HL-60/S4 treated with phorbol 12-myristate 13-acetate at 8.2 ng/mL for 4 days and 3 days (cell line): ENCODE data around the gene FCER2.

Source experiments
- in situ Hi-C: fragments of 300-500 bp; cut with MboI; formaldehyde crosslinking; loops from 2 replicates; pipeline ENCODE4 v1.15.0; 2022; ENCODE audit warnings: low sequenced_read_pairs

The FCER2 gene

GRCh38 chr19:7704280-7705060, 2.5 kb upstream of the FCER2 start:
- in situ Hi-C loops = no loop called here

DNA sequence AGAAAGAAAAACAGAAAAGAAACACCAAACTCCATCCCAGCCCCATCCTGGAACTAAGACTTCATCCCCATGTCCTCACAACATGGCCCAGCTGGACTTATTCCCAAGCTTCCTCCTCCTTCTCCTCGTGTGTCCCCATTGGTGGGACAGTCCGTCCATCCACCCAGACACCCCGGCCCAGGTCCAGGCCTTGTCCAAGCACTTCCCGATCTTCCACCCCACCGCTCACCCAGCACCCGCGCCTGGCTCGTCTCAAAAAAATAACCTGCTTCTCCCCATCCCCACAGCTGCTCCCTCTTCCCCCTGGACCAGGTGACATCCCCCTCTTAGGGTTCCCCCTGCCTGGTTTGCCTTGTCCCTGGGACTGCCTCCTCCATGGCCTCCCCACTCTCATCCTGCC, 1.4 kb upstream of the FCER2 start:
- in situ Hi-C loops = no loop called here

DNA sequence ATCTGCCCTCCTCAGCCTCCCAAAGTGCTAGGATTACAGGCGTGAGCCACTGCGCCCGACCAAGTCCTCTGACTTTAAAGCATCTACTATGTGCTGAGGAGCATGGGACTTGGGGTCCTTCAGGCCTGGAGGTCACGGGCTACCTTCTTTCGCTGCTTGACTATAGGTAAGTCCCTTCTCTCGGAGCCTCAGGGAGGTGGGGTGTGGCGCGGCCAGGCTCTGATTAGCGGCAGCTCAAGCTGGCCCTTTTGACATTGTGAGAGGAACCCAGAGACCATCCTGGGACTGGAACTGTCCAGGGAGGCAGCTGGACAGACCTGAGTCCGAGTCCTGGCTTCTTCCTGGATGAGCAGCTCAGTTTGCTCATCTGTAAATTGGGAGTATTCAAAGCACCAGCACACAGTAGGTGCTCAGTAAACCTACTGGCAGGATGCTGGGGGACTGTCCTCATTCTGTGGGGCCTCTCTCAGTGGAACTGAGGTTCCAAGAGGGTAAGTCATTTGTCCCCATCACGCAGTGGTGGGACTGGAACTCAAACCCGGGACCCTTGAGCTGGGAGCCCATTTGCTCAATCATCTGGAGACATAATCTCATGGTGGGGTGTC, 780 bp downstream of the FCER2 start:
- in situ Hi-C loops = no loop called here

DNA sequence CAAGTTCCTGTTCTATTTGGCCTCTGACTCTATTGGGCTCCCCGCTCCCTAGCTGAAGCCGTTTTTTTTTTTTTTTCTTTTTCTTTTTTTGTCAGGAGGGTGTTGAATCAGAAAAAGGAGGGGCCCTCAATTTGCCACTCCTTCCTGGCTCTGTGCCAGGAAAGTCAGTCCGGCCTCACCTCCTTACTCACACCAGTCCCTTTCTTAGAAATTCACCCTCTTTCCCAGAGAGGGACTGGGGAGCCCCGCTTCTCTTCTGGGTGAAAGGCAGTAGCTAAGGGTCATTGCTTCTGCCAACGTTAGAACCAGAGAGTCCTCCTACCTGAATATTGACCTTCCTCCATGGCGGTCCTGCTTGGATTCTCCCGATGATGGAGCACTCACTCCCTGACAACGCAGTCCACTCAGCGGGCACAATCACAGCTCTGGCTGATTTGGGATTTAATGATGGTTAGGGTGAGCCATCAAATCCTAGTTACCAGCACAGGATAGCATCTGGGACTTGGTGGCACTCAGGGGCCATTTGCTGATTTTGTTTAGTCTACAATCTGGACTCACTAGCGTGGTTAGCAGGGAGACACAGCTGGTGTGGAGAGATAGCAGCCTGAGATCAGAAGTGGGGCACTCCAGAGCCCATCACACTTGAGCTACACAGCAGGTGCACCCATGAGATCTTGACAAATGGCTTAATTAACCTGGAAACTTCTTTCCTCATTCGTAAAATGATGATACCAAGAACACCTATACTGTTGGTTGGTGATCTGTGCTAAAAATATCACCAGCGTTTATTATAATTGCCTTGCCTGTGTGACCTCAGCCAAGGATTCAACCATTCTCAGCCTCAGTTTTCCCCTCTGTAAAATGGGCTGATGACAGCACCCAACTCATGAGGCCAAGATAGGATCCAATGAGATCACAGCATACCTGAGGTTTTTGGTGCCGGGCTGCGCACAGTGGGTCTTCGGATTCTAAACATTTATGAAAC, 2.2 kb downstream of the FCER2 start:
- in situ Hi-C loops = no loop called here

- in situ Hi-C loops = no loop called here
Observed at GRCh38 chr19:7699003-7699402, 2.9 kb downstream of the FCER2 start.

DNA sequence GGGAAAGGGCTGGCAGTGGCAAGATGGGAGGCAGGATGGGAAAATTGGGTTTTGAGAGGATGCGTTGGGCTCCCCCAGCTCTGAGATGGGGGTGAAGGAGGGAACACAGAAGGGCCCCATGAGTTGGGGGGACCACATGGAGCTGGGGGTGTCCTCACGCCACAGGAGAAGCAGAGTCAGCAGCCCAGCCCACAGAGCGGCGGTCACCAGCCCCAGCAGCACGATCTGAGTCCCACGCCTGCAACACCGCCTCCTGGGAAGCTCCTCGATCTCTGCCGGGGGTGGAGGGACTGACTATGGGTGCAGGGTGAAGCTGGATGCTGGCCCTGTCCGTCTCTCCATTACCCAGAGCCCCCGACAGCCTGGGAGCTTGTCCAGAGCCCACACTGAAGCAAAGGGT, 3.3 kb downstream of the FCER2 start:
- in situ Hi-C loops = no loop called here

DNA sequence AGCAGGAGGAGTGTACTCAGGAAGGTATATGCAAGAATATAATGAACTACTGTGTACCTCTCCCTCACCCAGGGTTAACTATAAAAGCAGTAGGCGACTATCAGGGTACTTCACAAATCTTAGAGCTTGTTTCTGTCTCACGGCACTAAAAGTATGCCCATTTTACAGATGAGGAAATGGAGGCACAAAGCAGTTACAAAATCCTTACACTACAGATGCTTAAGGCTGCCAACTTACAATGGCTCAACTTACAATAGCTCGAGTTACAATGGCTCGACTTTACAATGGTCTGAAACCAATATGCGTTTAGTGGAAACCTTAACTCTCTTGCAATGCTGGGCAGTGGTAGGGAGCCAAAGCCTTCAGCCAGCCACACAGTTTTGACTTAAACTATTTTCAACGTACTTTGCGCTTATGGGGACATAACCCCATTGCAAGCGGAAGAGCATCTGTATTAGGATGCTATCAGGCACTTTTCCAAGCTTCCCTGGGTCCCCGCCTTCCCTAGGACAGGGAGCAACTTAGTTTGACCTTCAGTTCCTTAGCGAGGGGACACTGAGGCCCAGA, 4.1 kb downstream of the FCER2 start:
- in situ Hi-C loops = no loop called here

- in situ Hi-C loops = no loop called here
Observed at GRCh38 chr19:7694499-7694898, 7.4 kb downstream of the FCER2 start.

DNA sequence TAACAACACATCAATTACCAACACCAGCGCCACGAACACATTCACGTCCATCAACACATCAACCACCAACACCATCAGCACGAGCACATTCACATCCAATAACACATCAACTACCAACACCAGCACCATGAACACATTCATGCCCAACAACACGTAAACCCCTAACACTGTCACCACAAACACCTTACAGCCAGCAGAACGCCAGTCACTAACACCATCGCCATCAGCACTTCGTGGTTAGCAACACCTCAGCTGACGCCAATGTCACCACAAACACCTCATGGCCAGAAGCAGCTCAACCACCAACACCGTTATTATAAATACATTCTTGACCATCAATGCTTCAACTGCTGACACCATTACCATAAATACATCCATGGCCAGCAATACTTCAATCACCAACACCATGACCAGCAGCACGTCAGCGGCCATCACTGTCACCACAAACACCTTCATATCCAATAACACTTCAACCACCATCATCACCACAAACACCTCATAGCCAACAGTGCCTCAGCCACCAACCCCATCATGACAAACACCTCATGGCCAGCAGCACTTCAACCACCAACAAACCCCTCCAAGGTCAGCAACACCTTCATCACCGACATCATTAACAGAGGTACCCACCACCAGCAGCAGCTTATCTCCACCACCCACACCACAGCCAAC, 9.4 kb downstream of the FCER2 start:
- in situ Hi-C loops = no loop called here

DNA sequence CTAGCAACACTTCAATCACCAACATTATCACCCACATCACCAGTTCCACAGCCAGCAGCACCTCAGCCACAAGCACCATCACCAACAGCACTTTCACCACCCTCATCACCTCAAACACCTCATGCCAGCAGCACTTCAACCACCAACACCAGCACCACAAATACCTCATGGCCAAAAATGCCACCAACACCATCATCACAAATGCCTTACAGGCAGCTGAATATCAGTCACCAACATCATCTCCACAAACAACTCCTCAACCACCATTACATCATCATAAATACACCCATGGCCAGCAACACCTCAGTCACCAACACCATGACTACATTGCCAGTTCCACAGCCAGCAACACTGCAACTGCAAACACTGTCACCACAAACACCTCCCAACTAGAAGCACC, 10.4 kb downstream of the FCER2 start:
- in situ Hi-C loops = no loop called here

DNA sequence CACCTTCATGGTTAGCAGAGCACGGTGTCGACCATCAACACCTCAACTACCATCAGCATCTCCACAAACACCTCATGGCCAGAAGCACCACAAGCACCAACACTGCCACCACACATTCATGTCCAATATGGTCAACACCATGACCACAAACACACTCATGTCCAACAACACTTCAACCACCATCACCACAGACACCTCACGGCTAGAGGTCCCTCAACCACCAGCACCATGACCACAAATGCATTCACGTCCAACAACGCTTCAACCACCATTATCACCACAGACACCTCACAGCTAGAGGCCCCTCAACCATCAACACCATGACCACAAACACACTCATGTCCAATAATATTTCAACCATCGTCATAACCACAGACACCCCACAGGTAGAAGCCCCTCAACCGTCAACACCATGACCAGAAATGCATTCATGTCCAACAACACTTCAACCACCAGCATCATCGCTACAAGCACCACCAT, 11.1 kb downstream of the FCER2 start:
- in situ Hi-C loops = no loop called here

DNA sequence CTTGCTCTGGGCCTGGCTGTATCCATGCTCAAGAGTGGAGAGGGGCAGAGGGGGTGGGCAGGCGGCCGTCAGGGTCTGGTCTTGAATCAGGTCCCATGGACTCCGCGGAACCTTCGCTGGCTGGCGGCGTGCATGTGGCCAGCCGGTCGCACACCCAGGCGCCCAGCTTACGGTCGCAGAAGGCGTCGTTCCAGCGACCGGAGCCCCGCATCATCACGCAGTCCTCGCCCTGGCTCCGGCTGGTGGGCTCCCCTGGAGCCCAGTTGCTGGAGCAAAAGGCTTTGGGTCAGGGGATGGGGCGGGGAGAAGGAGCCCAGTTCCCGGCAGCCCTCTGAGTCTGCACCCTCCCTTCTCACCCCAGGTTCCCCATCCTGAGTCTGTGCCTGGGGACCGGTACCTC, 12.8 kb downstream of the FCER2 start:
- in situ Hi-C loops = no loop called here

- in situ Hi-C loops = no loop called here
Observed at GRCh38 chr19:7687177-7687576, 14.8 kb downstream of the FCER2 start.

DNA sequence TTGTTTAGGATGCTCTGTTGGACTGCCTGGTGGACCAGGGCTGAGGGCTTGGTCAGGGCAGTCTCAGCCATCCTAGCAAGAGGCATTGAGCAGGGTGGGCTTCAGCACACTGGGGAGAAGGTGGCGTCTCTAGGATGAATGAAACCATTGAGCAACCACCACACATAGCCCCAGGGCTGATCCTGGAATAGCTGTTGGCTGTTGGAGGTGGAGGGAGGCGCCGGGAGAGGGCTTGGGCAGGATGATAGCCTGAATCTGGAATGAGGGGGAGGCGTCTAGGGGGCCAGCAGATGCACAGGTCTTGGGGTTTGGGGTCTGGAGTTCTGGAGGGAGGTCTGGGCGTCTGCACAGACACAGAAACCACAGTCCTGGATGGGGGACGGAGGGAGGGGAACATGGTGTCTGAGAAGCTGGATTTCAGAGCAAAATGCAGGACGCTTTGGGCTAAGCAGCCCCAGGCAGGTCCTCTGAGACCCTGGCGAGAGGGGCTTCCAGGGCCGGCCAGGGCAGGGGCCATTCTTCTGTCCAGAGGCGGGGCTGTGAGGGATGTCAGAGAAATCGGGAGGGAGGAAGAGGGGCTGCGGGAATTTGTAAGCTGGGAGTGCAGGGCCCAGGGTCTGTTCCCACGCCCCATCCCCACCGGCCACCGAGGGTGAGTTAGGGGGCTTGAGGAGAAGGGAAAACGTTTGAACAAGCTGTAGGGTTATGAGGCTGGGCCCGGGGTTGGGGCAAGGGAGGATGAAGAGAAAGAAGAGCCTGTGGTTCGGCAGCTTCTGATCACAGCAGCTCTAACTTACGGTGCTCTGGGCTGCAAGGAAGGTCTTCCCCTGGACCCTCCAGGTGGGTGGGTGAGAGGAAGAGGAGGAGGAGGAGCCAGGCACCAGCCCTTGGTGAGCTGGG, 16.1 kb downstream of the FCER2 start:
- in situ Hi-C loops = no loop called here

DNA sequence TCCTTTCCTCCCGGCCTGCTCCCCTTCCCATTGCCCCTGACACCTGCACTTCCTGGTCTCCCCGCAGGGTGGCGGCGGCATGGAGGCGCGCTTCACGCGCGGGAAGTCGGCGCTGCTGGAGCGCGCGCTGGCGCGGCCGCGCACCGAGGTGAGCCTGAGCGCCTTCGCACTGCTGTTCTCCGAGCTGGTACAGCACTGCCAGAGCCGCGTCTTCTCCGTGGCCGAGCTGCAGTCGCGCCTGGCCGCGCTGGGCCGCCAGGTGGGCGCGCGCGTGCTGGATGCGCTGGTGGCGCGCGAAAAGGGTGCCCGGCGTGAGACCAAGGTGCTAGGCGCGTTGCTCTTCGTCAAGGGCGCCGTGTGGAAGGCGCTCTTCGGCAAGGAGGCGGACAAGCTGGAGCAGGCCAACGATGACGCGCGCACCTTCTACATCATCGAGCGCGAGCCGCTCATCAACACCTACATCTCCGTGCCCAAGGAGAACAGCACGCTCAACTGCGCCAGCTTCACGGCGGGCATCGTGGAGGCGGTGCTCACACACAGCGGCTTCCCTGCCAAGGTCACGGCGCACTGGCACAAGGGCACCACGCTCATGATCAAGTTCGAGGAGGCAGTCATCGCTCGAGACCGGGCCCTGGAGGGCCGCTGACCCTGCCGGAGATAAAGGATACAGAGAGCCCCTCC, 19.6 kb downstream of the FCER2 start:
- in situ Hi-C loops = no loop called here

DNA sequence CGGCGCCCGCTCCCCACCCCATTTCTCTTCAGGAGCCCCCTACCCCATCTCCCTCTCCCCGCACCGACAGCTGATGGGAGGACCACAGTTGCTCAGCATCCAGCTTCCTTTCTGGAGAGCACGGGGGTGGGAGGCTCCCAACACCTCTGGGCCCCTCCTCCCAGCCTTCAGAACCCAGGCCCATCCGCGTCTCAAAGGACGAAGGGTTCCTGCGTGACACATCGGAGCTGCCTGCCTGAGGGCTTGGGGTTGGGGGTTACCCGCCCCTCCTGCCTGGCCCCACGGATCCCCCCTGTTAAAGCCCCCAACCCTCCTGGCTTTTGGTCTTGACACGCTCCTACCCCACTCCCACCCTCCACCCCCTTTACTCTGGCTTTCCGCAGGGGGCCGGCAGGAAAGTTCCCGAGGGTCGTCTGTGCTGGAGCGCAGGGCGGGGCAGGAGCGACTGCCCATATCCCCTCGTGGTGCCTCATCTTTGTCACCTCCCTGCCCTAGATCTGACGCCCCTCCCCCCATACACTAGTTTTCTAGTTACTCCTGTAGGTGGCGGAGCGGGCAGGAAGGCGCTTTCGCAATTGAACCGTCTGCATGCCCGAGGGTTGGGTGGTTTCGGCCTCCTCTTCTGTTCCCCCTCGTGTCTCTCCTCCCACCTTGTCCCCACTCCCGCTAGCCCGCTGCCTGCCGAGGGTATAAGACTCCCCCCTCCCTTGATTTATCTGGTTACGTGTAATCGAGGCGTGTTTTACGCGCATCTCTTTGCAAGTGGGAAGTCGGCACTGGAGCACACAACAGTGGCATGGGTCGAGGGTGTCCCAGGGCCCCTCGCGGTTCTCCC, 20.4 kb downstream of the FCER2 start:
- in situ Hi-C loops = no loop called here

GRCh38 chr19:7680606-7681339, 21.2 kb downstream of the FCER2 start, which contains the start of gene TRAPPC5:
Gene TRAPPC5 (plus strand): TSS chr19:7680833. CDS start chr19:7682254, 1,421 bp downstream.
- in situ Hi-C loops = no loop called here
